K562 (cell line): ENCODE data around the gene SORCS2. TPM values are rescaled to one million over a fixed set of nuclear protein-coding genes. Genes with fewer than 3 reads are reported as not detected.

Source experiments
- ATAC-seq: fragments of 200-7000 bp; cut with Tn5 transposase; 3 replicates; pipeline ENCODE4 v1.9.1; 2020; ENCODE audit warnings: moderate library complexity
- BruUV-seq: library from RNA; stranded (reverse); fragments of 400-500 nt; replicated peaks from 2 replicates; lab custom pipeline; 2021; lab: Mats Ljungman, UMichigan
- CTCF ChIA-PET: fragments of 300-600 bp; formaldehyde crosslinking; extraction: SDS; loops from one replicate; lab custom pipeline; 2021; ENCODE audit warnings: low intra/inter-chr PET ratio; lab: Yijun Ruan, JAX
- POLR2A ChIA-PET: fragments of 300-600, 350-650 bp; sonication (Branson Sonifier 250); formaldehyde crosslinking; extraction: SDS; loops from one replicate; lab custom pipeline; 2021; ENCODE audit warnings: antibody characterized with exemption, inconsistent platforms; lab: Yijun Ruan, JAX
- DNase-seq, 4 experiments: peaks; one replicate each; pipeline versions ENCODE4 v3.0.0 to v3.0.0-alpha.2; 2011 to 2018; ENCODE audit warnings: low spot score in 3 of 4, mixed read lengths in 3 of 4; ENCODE audit errors: extremely low read depth in 1 of 4
- FAIRE-seq: peaks from 2 replicates; lab custom pipeline; 2011; peaks lifted over from hg19 to GRCh38; lab: Jason Lieb, UNC
- H2AFZ ChIP-seq: 2 replicates; pipeline ENCODE4 v1.6.0; 2011; ENCODE audit warnings: low read depth, low read length, control low read depth, inconsistent platforms
- H3K27ac ChIP-seq: fragments of 200-600 bp; 3 replicates; pipeline ENCODE4 v1.8.0; 2011; ENCODE audit warnings: low read depth, mild to moderate bottlenecking, control low read depth, inconsistent platforms, low read length, moderate library complexity, mixed read lengths; ENCODE audit errors: extremely low read depth
- H3K27me3 ChIP-seq, 2 experiments: fragments of 300-600 bp in 1 of 2; 2 replicates in 1 of 2; 3 replicates in 1 of 2; pipeline versions ENCODE4 v1.6.0 to v1.8.0; 2011; ENCODE audit warnings: inconsistent platforms in 2 of 2, low read length in 2 of 2, mild to moderate bottlenecking in 1 of 2, mixed read lengths in 1 of 2, moderate library complexity in 1 of 2; ENCODE audit not compliant: control insufficient read depth in 2 of 2, insufficient read depth in 2 of 2
- H3K36me3 ChIP-seq: fragments of 300-600 bp; 3 replicates; pipeline ENCODE4 v1.8.0; 2011; ENCODE audit warnings: mild to moderate bottlenecking, low read length, inconsistent platforms; ENCODE audit not compliant: control insufficient read depth, insufficient read depth
- H3K4me1 ChIP-seq, 2 experiments: fragments of 200-600 bp in 1 of 2; replicated peaks in 1 of 2; 2 replicates in 1 of 2; 3 replicates in 1 of 2; pipeline versions ENCODE4 v1.5.1 to v1.8.0; 2011; ENCODE audit warnings: inconsistent platforms in 2 of 2, low read length in 2 of 2, mild to moderate bottlenecking in 1 of 2, mixed read lengths in 1 of 2, moderate library complexity in 1 of 2; ENCODE audit not compliant: control insufficient read depth in 2 of 2, insufficient read depth in 2 of 2
- H3K4me2 ChIP-seq: 2 replicates; pipeline ENCODE4 v1.6.1; 2011; ENCODE audit warnings: low read length, control low read depth, inconsistent platforms, mixed read lengths; ENCODE audit not compliant: insufficient read depth
- H3K4me3 ChIP-seq: fragments of 200-600 bp; sonication (generic), shearing (Covaris generic); 2 replicates; pipeline ENCODE4 v1.5.1; 2016; ENCODE audit warnings: control low read depth, inconsistent platforms
- H3K79me2 ChIP-seq: fragments of 200-600 bp; 3 replicates; pipeline ENCODE4 v1.8.0; 2011; ENCODE audit warnings: low read length, inconsistent platforms; ENCODE audit not compliant: control insufficient read depth, insufficient read depth
- H3K9ac ChIP-seq, 2 experiments: 2 replicates each; pipeline versions ENCODE4 v1.6.0 to v1.6.1; 2011; ENCODE audit warnings: low read depth in 2 of 2, low read length in 2 of 2, control low read depth in 1 of 2, inconsistent platforms in 1 of 2, mild to moderate bottlenecking in 1 of 2, mixed read lengths in 1 of 2; ENCODE audit not compliant: insufficient read depth in 1 of 2
- H3K9me1 ChIP-seq: one replicate; pipeline ENCODE4 v1.6.0; 2011; ENCODE audit warnings: inconsistent platforms, mild to moderate bottlenecking, low read length, moderate library complexity; ENCODE audit not compliant: control insufficient read depth, insufficient read depth
- H3K9me3 ChIP-seq: replicated peaks from 2 replicates; pipeline ENCODE4 v1.5.1; 2011; ENCODE audit warnings: low read depth, low read length, inconsistent platforms; ENCODE audit not compliant: control insufficient read depth, insufficient read depth
- H4K20me1 ChIP-seq: replicated peaks from 2 replicates; pipeline ENCODE4 v1.6.1; 2011; ENCODE audit warnings: low read length, inconsistent platforms, mixed read lengths; ENCODE audit not compliant: control insufficient read depth, insufficient read depth
- BCOR ChIP-seq: fragments of 450-650 bp; IDR thresholded peaks from 2 replicates; pipeline ENCODE4 v1.6.1; 2016
- CBX1 ChIP-seq: sonication (generic); IDR thresholded peaks from 2 replicates; pipeline ENCODE4 v1.6.1; 2016; ENCODE audit warnings: antibody characterized with exemption, low read depth, mild to moderate bottlenecking
- KDM1A ChIP-seq, 2 experiments: fragments of 450-650 bp; IDR thresholded peaks; 2 replicates each; pipeline ENCODE4 v1.6.1; 2016; ENCODE audit warnings: mild to moderate bottlenecking in 2 of 2
- PHF21A ChIP-seq: fragments of 450-650 bp; IDR thresholded peaks from 2 replicates; pipeline ENCODE4 v1.6.1; 2017; ENCODE audit warnings: low read depth, borderline replicate concordance
- POLR2A ChIP-seq: fragments of 450-650 bp; conservative IDR thresholded peaks from 2 replicates; pipeline ENCODE4 v1.6.1; 2016
- PYGO2 ChIP-seq: fragments of 450-650 bp; IDR thresholded peaks from 2 replicates; pipeline ENCODE4 v1.6.1; 2016; ENCODE audit warnings: mild to moderate bottlenecking, missing genetic modification characterization, moderate library complexity, missing compliant biosample characterization
- RBM25 ChIP-seq: fragments of 200-400 bp; formaldehyde crosslinking; IDR thresholded peaks from 2 replicates; pipeline ENCODE4 v1.6.1; 2018; ENCODE audit warnings: low read length, low read depth, moderate library complexity; ENCODE audit not compliant: severe bottlenecking
- SMARCA5 ChIP-seq: fragments of 450-650 bp; IDR thresholded peaks from 2 replicates; pipeline ENCODE4 v1.6.1; 2016
- SOX6 ChIP-seq: fragments of 450-650 bp; IDR thresholded peaks from 2 replicates; pipeline ENCODE4 v1.6.1; 2014; ENCODE audit warnings: mild to moderate bottlenecking
- ZFP36 ChIP-seq: fragments of 150-350 bp; IDR thresholded peaks from 2 replicates; pipeline ENCODE4 v1.6.1; 2018; ENCODE audit warnings: low read length, low read depth; ENCODE audit not compliant: partially characterized antibody
- ZNF146 ChIP-seq: IDR thresholded peaks from one replicate; pipeline ENCODE4 v1.6.1; 2018; ENCODE audit warnings: missing compliant biosample characterization; ENCODE audit not compliant: unreplicated experiment
- ZNF239 ChIP-seq: fragments of 250-450 bp; sonication (Bioruptor Pico); IDR thresholded peaks from 2 replicates; pipeline ENCODE4 v1.4.0; 2020; ENCODE audit warnings: mild to moderate bottlenecking
- WGBS: fragments of 100-300 bp; shearing (Covaris generic); methylation state at CpG from one replicate; pipeline ENCODE4 v1.1.6; 2016; ENCODE audit warnings: low coverage, mixed read lengths; ENCODE audit not compliant: insufficient coverage; ENCODE audit errors: missing lambda C conversion rate; 5-methylcytosine and 5-hydroxymethylcytosine counted together
- in situ Hi-C: fragments of 300-500 bp; cut with MboI; formaldehyde crosslinking; loops from 4 replicates; pipeline ENCODE4 v1.15.0; 2018; ENCODE audit warnings: inconsistent platforms, mixed read lengths
- intact Hi-C: fragments of 100-400 bp; cut with micrococcal nuclease; formaldehyde crosslinking; loops from 2 replicates; pipeline ENCODE4 v1.14.2; 2022
- polyA plus RNA-seq, 8 experiments: library from polyadenylated mRNA; depleted of rRNA in 4 of 8; stranded (reverse) in 5 of 8; unstranded in 3 of 8; fragments of >200 nt; fragmentation: Nextera tagmentation in 2 of 8; fragmentation: Illumina TruSeq in 1 of 8; extraction: Ambion mirVana in 2 of 8; extraction: Trizol in 1 of 8; gene quantifications; 2 replicates each; pipeline versions ENCODE4 v1.2.1 to v1.2.3, GENCODE V29; 2011 to 2014; ENCODE audit warnings: inconsistent platforms in 1 of 8, missing spikeins in 1 of 8
- total RNA-seq, 7 experiments: library from RNA; depleted of rRNA in 6 of 7; stranded (reverse); fragments of >200 nt in 6 of 7; fragmentation: Illumina TruSeq in 2 of 7; extraction: Trizol in 2 of 7; gene quantifications; 2 replicates each; pipeline versions ENCODE4 v1.2.1 to v1.2.3, GENCODE V29; 2011 to 2021; ENCODE audit warnings: low replicate concordance in 1 of 7

Gene SORCS2
- total and polyA plus RNA-seq, 9 of the 15 experiments (the other 6 are each of a cell fraction or from before 2014, with no cell fraction given): not detected

DNA sequence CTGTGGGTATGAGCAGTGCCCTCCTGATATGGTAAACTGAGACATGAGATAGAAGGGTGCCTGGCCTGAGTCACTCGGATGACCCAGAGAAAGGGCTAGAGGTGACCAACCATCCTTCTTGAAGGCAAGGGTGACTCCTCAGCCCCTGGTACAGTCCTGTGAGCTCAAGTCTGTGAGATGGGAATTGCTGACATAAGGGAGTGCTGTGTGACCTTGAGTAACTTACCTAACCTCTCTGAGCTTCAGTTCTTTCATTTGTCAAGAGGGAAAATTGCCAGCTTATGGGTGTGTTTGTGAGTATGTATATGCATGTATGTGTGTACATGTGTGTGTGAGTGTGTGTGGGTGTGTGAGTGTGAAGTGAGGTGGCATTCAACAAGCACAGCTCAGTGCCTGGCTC, 452.8 kb downstream of the SORCS2 start:
- BruUV-seq: no TSS peak
- Histone ChIP-seq H3K9me1 (no peaks in the 10 kb centered on the region), H4K20me1 (no peaks in the 10 kb centered on the region), H2AFZ (no peak overlapping the region), H3K9me3 (no peaks in the 10 kb centered on the region; the same call in 1 of the 2 replicates), H3K27me3 (peaks cover 0 to 14% of the 10 kb centered on the region in 2 experiments; a peak in 2 of 5 replicates), H3K9ac (no peak overlapping the region), H3K36me3 (no peaks in the 10 kb centered on the region), H3K27ac (no peak overlapping the region), H3K4me1 (peaks cover under 1 to 3% of the 10 kb centered on the region in 2 experiments; a peak in 1 of 5 replicates), H3K4me3 (no peak overlapping the region), H3K4me2 (no peak overlapping the region), H3K79me2 (no peaks in the 10 kb centered on the region)
- ATAC-seq: no peak
- WGBS: 0% methylated on average over 1 of the region's 1 CpG
- TF ChIP-seq POLR2A (no peak), SOX6 (no peak), RBM25 (peak; percentile 80), PYGO2 (tag) (no peak), ZNF239 (CRISPR knock-in tag) (no peak), PHF21A (no peak), KDM1A (IDR thresholded peaks at IDR 0.05) (peak in 1 of 2 experiments; percentile 26; a peak in 1 of 4 replicates), BCOR (peak; percentile 89), ZFP36 (peak; percentile 53), SMARCA5 (0 out of 2 replicates have a peak, but pooled peaks have one; percentile 39), ZNF146 (CRISPR knock-in tag) (no peak), CBX1 (peak; percentile 52; the same call in 1 of the 2 replicates)
- in situ Hi-C loops: no loop called here
- FAIRE-seq: no peak
- CTCF ChIA-PET: no interaction called here
- no peak for DNase-seq
- POLR2A ChIA-PET: interaction anchor here (0.5 to 0.7 kb wide), 4 partner anchors 9 to 1202 kb away, joined by 3 to 4 read pairs (median 3); no protein-coding TSS in a partner anchor
- intact Hi-C loops: no loop called here
